Activated T-cell treated with anti-CD3 and anti-CD28 coated beads for 4 hours (primary cell): ENCODE results near the gene RUNDC3A.
"Not testable (repeated sequence)": the region's sequence is repeated elsewhere in the genome, so short reads cannot be mapped to it uniquely, and the experiment has no call there.

Experiments
- DNase-seq: peaks from one replicate; pipeline ENCODE4 v3.0.0-alpha.2; 2020

The RUNDC3A gene

DNA sequence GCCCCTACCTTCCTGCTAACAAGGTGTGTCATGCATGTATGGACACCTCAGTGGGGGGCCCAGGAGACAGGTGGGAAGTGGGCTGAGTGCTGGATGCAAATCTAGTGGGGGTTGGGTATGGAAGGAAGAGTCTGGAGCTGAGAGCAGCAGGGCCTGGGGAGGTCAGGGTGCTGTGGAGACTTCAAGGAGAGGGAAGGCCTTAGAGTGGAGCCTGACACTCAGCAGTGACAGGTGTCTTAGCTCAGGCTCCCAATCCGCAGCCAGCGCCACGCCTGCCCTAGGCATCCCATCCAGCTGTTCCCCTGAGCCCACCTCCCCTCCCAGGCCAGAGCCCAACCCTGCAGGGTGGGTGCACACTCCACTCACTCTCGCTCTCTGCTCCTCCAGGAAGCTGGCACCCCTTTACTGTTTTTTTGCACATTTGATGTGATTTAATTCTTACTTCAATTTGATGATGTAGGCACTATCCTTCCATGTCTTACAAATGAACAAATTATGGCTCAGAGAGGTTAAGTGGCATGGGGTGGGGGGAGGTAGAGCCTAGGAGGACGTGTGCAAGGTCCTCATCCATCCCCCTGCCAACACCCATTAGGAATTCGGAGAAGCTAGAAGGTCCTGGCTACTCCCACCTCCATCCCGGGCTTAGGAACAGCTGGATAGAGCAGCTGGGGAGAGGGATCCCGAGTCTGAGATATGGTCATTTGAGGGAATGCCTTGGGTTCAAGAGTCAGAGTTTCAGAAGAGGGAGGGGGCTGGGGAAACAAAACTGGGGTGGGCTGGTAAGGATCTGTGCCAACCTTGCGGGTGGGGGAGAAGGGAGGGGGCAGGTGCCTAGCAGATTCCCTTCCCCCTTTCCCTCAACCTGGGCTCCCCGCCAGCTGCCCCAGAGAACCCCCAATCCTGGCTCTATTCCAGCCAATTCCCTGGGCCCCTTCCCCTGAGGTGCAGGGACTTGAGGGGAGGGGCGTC is 53.2 kb downstream of the RUNDC3A start:
- no peak for DNase-seq

DNA sequence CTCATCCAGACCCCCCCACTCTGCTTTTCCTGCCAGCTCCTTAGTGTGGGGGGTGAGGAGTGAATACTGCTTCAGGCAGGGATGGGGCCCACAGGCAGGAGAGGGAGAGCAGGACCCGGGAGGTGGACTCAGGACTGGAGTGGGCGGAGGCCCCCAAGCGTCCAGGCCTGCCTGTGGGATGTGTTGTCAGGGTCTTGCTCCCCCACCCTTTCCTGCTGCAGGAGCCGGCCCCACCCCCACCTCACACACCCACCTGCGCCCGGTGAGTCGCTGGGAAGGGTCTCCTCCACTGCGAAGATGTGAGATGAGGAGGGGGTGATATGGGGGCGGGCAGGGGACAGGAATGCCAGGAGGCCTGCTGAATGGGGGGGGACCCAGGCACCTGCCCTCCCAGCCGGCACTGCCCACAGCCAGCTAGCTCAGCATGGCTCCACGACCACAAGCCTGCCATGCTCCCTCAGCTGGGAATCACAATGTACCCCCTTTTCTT is 54.1 kb downstream of the RUNDC3A start:
- DNase-seq, result no peak

DNA sequence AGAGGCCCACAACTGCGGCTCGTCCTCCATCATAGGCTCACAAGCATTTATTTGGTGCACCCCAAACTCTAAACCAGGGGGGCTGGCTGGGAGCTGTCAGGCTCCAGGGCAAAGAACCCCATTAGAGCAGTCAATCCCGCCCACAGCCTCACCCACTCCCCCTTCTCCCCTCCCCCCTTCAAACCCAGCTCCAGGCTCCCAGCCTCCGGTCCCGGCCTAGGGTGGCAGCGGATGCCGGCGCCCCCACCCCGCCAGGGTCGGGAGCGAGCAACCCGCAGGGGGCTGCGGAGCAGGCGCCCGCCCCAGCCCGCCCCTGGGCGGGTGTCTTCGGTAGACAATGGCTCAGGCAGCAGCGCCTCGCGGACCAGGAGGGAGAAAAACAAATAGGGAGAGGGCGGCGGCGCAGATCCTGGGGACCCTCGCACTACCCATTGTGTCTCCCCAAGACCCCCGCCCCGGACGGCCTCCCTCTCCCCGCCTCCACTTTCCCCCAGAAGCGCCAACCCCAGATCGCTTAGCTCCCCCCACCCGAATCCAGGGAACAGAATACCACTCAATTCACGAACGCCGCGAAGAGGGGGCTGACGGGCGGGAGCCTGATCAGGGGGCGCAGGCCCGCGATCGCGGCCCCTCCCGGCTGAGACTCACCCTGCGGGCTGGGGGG is 54.7 kb downstream of the RUNDC3A start:
- DNase-seq, result no peak

DNA sequence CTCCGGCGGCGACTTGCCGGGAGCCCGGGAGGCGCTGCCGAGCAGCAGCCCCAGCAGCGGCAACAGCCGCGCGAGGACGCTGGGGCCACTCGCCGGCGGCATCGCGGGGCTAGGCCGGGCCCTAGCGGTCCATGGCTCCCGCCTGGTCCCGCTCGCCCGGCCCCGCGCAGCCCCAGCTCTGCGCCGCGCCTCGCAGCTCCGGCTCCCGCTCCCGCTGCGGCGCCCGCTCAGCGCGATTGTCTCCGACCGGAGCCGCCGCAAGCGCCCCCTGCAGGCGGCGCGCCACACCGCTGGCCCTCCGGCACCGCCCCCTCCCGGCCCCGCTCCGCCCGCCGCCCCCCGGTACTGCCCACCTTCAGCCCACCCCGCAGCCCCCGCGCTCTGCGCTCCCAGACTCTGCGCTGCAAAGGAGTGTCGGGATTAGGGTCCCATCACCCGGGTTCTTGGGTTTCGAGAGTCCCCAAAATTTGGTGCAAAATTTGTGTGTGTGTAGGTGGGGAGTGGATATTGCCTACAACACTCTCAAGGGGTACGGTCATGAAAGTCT is 55.3 kb downstream of the RUNDC3A start, which contains the start of gene FAM171A2:
Gene FAM171A2, minus strand, starts transcription at position 241 of the 547 bp plus-strand sequence. Its CDS starts 139 bp downstream, at position 102.
- peak; percentile 49 for DNase-seq

DNA sequence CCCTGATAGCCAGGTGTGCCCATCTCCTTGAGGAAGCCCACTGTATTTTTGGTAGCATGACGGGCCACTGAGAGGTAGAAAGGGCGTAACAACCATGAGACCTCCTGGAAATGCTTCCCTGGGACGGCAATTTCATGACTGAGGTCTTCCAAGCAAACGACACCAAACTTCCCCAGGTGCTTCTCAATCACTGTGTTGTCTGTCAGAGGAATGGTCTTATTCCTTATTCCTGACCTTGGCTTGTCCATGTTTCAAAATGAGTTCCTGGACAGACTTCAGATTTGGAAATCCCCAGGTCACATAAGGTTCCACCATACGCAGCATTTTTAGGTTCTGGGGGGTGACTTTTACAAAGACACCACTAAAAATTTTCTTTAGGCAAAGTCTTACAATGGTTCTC is 56.6 kb downstream of the RUNDC3A start:
- DNase-seq, result not testable (repeated sequence)

DNA sequence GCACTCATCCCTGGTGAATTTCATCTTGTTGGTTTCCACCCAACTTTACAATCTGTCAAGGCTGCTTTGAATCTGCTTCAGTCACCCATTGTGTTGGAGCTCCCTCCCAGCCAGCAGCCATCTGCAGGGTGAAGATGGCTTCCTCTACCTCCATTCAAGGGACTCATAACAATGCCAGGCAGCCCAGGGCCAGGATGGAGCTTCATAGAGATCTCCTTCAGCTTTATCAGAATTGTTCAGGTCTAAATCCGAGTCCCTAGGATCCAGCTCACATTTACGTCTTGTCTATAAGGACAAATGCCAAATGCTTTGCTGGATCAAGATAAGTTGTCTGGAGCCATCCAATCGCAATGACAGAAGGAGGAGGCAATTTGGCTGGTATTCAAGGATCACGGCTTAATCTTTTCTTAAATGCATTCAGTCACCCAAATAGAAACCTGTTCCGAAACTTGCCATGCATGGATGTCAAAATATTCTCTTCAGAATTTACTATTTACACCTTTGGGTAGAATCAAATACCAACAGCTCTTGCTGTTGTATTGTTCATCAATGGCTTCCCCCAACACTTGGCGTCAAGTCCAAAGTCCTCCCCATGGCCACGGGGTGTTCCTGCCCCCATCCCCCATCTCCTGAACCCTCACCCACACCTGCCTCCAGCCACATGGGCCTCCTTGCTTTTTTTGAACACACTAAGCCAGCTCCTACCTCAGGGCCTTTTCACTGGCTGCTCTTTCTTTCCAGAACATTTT is 59.0 kb downstream of the RUNDC3A start:
- no peak for DNase-seq
